PC-9 (cell line): Measurements from ENCODE around the gene TNIP2. TPM values are rescaled to one million over a fixed set of nuclear protein-coding genes. Genes with fewer than 3 reads are reported as not detected.

ENCODE experiments used
- BruUV-seq: library from RNA; stranded (reverse); fragments of 400-500 nt; replicated peaks from 2 replicates; lab custom pipeline; 2021; lab: Mats Ljungman, UMichigan
- CTCF ChIA-PET: fragments of 300-600 bp; sonication (Branson Sonifier 250); formaldehyde crosslinking; loops from one replicate; lab custom pipeline; 2022; ENCODE audit warnings: antibody characterized with exemption; lab: Charles Lee
- POLR2A ChIA-PET: fragments of 300-600 bp; sonication (Branson Sonifier 250); formaldehyde crosslinking; loops from one replicate; lab custom pipeline; 2022; ENCODE audit warnings: antibody characterized with exemption; ENCODE audit not compliant: unreplicated experiment; lab: Charles Lee
- DNase-seq, 2 experiments: peaks; one replicate each; pipeline versions ENCODE4 v3.0.0 to v3.0.0-alpha.2; 2015 to 2022; ENCODE audit warnings: mixed read lengths in 1 of 2
- H2AFZ ChIP-seq: fragments of 200-600 bp; sonication (generic); 2 replicates; pipeline ENCODE4 v1.8.1; 2017; ENCODE audit warnings: antibody characterized with exemption
- H3F3A ChIP-seq: fragments of 200-600 bp; sonication (generic); 2 replicates; pipeline ENCODE4 v1.8.1; 2017; ENCODE audit warnings: antibody characterized with exemption, mild to moderate bottlenecking, low read depth; ENCODE audit not compliant: insufficient read depth
- H3K27ac ChIP-seq: fragments of 200-600 bp; sonication (generic); 2 replicates; pipeline ENCODE4 v1.6.1; 2016; ENCODE audit warnings: mixed run types
- H3K27me3 ChIP-seq: fragments of 200-600 bp; sonication (generic); 2 replicates; pipeline ENCODE4 v1.6.1; 2016; ENCODE audit warnings: low read depth, mixed run types; ENCODE audit not compliant: insufficient read depth
- H3K36me3 ChIP-seq: fragments of 200-600 bp; sonication (generic); 2 replicates; pipeline ENCODE4 v1.6.1; 2016; ENCODE audit warnings: low read depth, mixed run types
- H3K4me1 ChIP-seq: fragments of 200-600 bp; sonication (generic); replicated peaks from 2 replicates; pipeline ENCODE4 v1.6.1; 2016; ENCODE audit warnings: mixed run types; ENCODE audit not compliant: insufficient read depth
- H3K4me2 ChIP-seq: fragments of 200-600 bp; sonication (generic); 2 replicates; pipeline ENCODE4 v1.6.1; 2017; ENCODE audit warnings: mixed run types
- H3K4me3 ChIP-seq: fragments of 200-600 bp; sonication (generic); 2 replicates; pipeline ENCODE4 v1.6.1; 2016; ENCODE audit warnings: mixed run types
- H3K79me2 ChIP-seq: fragments of 200-600 bp; sonication (generic); 2 replicates; pipeline ENCODE4 v1.6.1; 2017; ENCODE audit warnings: low read depth, mixed run types
- H3K9me2 ChIP-seq: fragments of 200-600 bp; sonication (generic); 2 replicates; pipeline ENCODE4 v1.8.1; 2017; ENCODE audit warnings: mild to moderate bottlenecking; ENCODE audit not compliant: insufficient read depth
- H3K9me3 ChIP-seq: fragments of 200-600 bp; sonication (generic); 2 replicates; pipeline ENCODE4 v1.8.1; 2016; ENCODE audit warnings: low read depth; ENCODE audit not compliant: insufficient read depth
- H4K20me1 ChIP-seq: fragments of 200-600 bp; sonication (generic); 2 replicates; pipeline ENCODE4 v1.8.1; 2017; ENCODE audit not compliant: insufficient read depth
- CTCF ChIP-seq: fragments of 200-600 bp; sonication (generic); conservative IDR thresholded peaks from 2 replicates; pipeline ENCODE4 v1.6.1; 2017; ENCODE audit warnings: mixed run types, antibody characterized with exemption, mild to moderate bottlenecking, moderate library complexity
- EZH2 ChIP-seq: fragments of 200-600 bp; sonication (generic); IDR thresholded peaks from 2 replicates; pipeline ENCODE4 v1.8.0; 2017; ENCODE audit warnings: antibody characterized with exemption, low read depth
- intact Hi-C: fragments of 100-400 bp; cut with micrococcal nuclease; formaldehyde crosslinking; loops from one replicate; pipeline ENCODE4 v1.10.0; 2022; ENCODE audit not compliant: unreplicated experiment
- total RNA-seq: library from RNA; stranded (reverse); gene quantifications from 2 replicates; pipeline ENCODE4 v1.2.3, GENCODE V29; 2021

The TNIP2 gene
- total RNA-seq, 1 experiment from 2014 or later: 37.1 TPM

- H3K27me3 ChIP-seq: no peaks in the 10 kb centered on the region
- no peak for DNase-seq
- no peaks in the 10 kb centered on the region for H3F3A ChIP-seq
- BruUV-seq: no TSS peak
- no peak overlapping the region for H3K27ac ChIP-seq
- no peaks in the 10 kb centered on the region for H3K9me3 ChIP-seq
- H3K36me3 ChIP-seq: no peaks in the 10 kb centered on the region
- H3K9me2 ChIP-seq: no peaks in the 10 kb centered on the region
- ChIA-PET POLR2A (interaction anchor here (0.6 kb wide), 1 partner anchor 147 kb away, joined by 3 read pairs; no protein-coding TSS in a partner anchor), CTCF (no interaction called here)
- H3K4me3 ChIP-seq: no peak overlapping the region
- no peaks in the 10 kb centered on the region for H4K20me1 ChIP-seq
- intact Hi-C loops: no loop called here
- no peak overlapping the region for H2AFZ ChIP-seq
- no peaks in the 10 kb centered on the region for H3K79me2 ChIP-seq
- no peak for TF ChIP-seq CTCF
- TF ChIP-seq EZH2: no peak
- no peak overlapping the region for H3K4me2 ChIP-seq
- H3K4me1 ChIP-seq: no peaks in the 10 kb centered on the region
These were observed 15.1 kb upstream of the TNIP2 start for GRCh38 chr4:2771264-2771663.

- Histone ChIP-seq H3K27ac (no peak overlapping the region), H3K27me3 (no peaks in the 10 kb centered on the region), H3K79me2 (no peaks in the 10 kb centered on the region), H4K20me1 (no peaks in the 10 kb centered on the region), H3K9me3 (no peaks in the 10 kb centered on the region), H3K4me1 (no peaks in the 10 kb centered on the region), H3K4me3 (no peak overlapping the region), H3K36me3 (no peaks in the 10 kb centered on the region), H3K9me2 (no peaks in the 10 kb centered on the region), H3F3A (no peaks in the 10 kb centered on the region), H2AFZ (no peak overlapping the region), H3K4me2 (no peak overlapping the region)
- POLR2A ChIA-PET: no interaction called here
- TF ChIP-seq EZH2 (no peak), CTCF (no peak)
- intact Hi-C loops: no loop called here
- CTCF ChIA-PET: no interaction called here
- no TSS peak for BruUV-seq
- DNase-seq: no peak
These were observed 12.8 kb upstream of the TNIP2 start for GRCh38 chr4:2768921-2769336.

GRCh38 chr4:2768124-2768523 lies 12.0 kb upstream of the TNIP2 start:
- TF ChIP-seq EZH2 (no peak), CTCF (no peak)
- no peaks in the 10 kb centered on the region for H3K79me2 ChIP-seq
- H2AFZ ChIP-seq: no peak overlapping the region
- no peak overlapping the region for H3K4me3 ChIP-seq
- intact Hi-C loops: no loop called here
- no peak overlapping the region for H3K27ac ChIP-seq
- H3K9me3 ChIP-seq: no peaks in the 10 kb centered on the region
- H3K9me2 ChIP-seq: no peaks in the 10 kb centered on the region
- no peaks in the 10 kb centered on the region for H3K27me3 ChIP-seq
- no peaks in the 10 kb centered on the region for H3F3A ChIP-seq
- DNase-seq: no peak
- no peak overlapping the region for H3K4me2 ChIP-seq
- no peaks in the 10 kb centered on the region for H3K36me3 ChIP-seq
- no peaks in the 10 kb centered on the region for H3K4me1 ChIP-seq
- ChIA-PET POLR2A (no interaction called here), CTCF (no interaction called here)
- no peaks in the 10 kb centered on the region for H4K20me1 ChIP-seq
- BruUV-seq: no TSS peak
